C4-2B (cell line): Measurements from ENCODE around the gene SLC4A1.

Experiments used
- H3K27ac ChIP-seq: fragments of 450-650 bp; 2 replicates; pipeline ENCODE4 v1.5.1; 2017
- ZFX ChIP-seq: fragments of 450-650 bp; IDR thresholded peaks from 2 replicates; pipeline ENCODE4 v1.6.1; 2017
- TF ChIP-seq, protein P1 (sequence below): fragments of 450-650 bp; conservative IDR thresholded peaks from 2 replicates; pipeline ENCODE4 v1.5.1; 2017; ENCODE audit warnings: mild to moderate bottlenecking

SLC4A1 gene

DNA sequence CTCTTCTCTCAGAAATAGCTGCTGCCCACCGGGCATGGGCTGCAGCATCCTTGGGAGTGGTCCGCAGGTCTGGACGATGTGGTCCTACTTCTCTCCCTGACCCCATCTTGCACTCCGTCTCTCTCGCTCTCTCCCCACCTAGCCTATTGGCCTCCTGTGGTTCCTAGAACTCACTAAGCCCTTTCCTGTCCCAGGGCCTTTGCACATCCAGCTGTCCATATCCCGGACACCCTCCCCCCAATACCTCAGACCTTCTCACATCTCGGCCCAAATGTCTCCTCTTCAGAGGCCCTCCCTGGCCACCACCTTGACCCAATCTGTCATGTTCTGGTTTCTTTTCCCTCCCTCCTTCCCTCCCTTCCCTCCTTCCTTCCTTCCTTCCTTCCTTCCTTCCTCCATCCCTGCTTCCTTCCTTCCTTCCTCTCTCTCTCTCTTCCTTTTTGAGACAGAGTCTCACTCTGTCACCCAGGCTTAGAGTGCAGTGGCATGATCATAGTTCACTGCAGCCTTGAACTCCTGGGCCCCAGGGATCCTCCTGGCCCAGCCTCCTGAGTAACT lies 4.5 kb downstream of the SLC4A1 start:
- TF ChIP-seq, protein P1, sequence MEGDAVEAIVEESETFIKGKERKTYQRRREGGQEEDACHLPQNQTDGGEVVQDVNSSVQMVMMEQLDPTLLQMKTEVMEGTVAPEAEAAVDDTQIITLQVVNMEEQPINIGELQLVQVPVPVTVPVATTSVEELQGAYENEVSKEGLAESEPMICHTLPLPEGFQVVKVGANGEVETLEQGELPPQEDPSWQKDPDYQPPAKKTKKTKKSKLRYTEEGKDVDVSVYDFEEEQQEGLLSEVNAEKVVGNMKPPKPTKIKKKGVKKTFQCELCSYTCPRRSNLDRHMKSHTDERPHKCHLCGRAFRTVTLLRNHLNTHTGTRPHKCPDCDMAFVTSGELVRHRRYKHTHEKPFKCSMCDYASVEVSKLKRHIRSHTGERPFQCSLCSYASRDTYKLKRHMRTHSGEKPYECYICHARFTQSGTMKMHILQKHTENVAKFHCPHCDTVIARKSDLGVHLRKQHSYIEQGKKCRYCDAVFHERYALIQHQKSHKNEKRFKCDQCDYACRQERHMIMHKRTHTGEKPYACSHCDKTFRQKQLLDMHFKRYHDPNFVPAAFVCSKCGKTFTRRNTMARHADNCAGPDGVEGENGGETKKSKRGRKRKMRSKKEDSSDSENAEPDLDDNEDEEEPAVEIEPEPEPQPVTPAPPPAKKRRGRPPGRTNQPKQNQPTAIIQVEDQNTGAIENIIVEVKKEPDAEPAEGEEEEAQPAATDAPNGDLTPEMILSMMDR, result no peak
- TF ChIP-seq ZFX, result no peak
- H3K27ac ChIP-seq, result no peak overlapping the region

DNA sequence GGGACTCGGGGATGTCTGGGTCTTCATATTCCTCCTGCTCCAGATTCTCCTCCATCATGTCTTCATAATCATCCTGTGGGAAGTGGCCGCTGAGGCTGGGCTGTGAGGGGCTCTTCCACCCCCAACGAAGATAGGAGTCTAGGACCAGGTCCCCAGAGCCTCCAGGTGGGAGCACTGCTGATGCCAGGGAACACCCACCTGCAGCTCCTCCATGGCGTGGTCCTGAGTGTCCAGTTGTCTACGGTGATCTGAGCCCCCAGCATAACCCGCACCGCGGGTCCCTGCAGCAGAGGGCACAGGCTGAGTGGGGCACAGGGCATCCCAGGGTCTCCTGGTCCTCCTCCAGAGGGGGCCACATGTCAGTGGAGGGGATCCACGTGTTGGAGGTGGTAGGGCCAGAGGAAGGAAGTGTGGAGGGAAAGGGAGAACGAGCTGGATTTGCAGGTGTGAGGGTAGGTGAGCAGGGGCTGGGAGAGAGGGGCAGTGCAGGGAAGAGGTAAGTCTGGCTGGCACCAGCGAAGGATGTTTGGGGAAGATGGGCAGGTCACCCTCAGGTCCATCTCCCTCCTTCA lies 5.2 kb downstream of the SLC4A1 start:
- no peak overlapping the region for H3K27ac ChIP-seq
- TF ChIP-seq, protein P1, result no peak
- no peak for TF ChIP-seq ZFX

DNA sequence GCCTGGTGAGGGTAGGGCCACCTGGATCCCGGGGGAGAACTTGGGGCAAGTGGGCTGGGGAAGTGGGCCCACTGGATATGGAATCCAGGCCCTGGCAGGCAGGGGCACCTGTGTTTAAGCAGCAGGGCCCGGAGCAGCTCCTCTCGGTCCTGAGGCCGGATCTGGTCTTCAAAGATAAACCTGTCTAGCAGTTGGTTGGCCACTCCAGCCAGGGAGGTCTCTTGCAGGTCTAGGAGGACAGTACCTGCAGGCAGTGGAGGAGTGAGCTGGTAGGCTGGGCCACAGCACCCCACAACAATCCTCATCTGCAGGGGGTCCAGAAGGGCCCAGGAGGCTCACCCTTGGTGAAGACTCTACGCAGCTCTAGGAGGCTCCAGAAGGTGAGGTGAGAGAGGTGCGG lies 7.6 kb downstream of the SLC4A1 start:
- H3K27ac ChIP-seq, result no peak overlapping the region
- no peak for TF ChIP-seq ZFX
- TF ChIP-seq, protein P1, result no peak

DNA sequence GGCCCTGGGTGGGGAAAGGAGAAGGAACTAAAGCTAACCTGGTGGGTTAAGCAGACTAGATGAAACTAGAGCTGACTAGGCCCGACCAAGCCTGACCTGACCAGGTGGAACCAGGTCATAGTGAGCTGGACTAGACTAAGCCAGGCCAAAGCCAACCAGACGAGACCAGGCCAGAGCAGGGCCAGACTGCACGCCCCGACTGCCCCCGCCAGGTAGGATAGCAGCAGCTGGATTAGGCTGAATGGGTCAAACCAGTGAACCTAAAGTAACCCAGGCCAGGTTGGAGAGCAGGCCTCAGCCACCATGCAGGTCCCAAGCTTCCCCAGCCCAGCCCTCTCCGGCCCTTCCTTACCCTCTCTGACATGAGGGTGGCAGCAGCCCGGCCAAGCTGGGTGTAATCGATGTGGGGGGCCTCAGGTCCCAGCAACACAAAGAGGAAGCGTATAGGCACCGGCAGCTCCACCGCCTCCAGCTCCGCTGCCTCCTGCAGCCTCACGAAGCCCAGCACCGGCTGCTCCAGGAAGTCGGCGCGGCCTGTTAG lies 9.1 kb downstream of the SLC4A1 start:
- no peak overlapping the region for H3K27ac ChIP-seq
- TF ChIP-seq, protein P1, result no peak
- no peak for TF ChIP-seq ZFX

DNA sequence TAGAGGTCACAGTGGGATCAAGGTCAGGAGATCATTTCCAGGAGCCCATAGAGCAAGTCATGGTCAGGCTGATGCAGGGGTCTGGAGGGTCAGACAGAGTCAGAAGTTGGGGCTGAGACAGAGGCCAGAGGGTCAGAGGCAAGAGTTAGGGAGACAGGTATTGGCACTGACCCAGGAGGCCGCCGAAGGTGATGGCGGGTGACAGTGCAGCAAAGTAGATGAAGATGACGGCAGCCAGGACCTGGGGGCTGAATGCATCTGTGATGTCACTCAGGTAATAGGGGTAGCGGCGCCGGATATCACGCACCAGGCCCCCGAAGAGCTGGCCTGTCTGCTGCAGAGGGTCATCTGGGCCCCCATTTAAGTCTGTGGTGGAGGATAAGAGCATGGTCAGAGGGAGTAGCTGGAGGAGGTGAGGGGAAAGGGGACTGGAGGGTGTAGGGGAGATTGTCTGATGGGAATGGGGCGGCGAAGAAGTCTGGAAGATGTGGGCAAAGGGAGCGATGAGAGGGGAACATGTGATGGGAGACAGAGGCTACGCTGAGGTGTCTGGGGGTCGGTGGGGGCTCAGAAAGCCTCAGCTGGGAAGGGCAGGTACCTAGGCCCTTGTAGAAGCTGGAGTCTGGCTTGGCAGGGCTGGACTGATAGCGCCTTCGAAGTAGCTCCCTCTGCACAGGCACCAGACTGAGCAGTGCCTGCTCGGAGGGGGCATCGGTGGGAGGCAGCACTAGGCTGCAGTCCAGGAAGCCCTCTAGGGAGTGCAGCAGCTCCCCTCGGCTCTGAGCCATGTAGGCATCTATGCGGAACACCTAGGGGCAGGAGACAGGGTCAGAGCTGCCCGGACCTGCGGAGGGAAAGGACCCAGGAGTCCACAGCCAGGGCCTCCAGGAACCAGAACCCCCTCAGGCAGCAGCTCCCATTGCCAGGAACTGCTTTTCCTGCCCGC lies 9.8 kb downstream of the SLC4A1 start:
- no peak overlapping the region for H3K27ac ChIP-seq
- TF ChIP-seq ZFX, result no peak
- TF ChIP-seq, protein P1, result no peak

DNA sequence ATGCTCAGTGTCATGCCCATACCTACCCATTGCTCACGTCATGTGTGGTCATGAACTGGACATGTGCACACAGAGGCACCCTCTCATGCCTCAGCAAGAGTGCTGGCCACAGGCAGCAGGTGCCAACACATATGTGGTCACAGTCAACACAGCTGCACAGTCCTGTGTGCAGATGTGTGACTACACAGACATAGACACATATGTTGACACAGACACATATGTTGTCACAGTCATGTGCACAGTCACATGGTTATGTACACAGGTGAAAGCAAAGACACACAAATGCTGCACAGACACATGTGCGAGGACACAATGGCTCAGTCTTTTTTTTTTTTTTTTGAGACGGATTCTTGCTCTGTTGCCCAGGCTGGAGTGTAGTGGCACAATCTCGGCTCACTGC lies 11.3 kb downstream of the SLC4A1 start:
- TF ChIP-seq ZFX, result no peak
- TF ChIP-seq, protein P1, result no peak

DNA sequence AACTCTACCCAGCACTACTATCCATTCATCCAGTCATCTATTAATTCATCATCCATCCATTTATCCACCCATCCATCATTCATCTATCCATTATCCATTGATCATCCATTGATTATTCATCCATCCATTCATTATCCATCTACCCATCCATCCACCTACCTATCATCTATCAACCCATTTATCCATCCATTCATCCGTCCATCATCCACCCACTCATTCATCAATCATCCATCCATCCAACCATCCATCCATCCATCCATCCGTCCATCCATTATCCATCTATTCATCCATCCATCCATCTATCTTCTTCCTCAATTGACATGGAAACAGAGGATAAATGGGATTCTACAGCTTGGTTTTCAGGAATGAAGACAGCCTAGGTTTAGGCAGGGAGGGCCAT lies 12.0 kb downstream of the SLC4A1 start:
- TF ChIP-seq, protein P1, result no peak
- no peak for TF ChIP-seq ZFX
- no peak overlapping the region for H3K27ac ChIP-seq

More for the DNA sequence above, 11.3 kb downstream of the SLC4A1 start:
- H3K27ac ChIP-seq, result no peak overlapping the region
